ENCODE results near the gene GIPC3.
"Not testable (repeated sequence)": the region's sequence is repeated elsewhere in the genome, so short reads cannot be mapped to it uniquely, and the experiment has no call there.

The GIPC3 gene

DNA sequence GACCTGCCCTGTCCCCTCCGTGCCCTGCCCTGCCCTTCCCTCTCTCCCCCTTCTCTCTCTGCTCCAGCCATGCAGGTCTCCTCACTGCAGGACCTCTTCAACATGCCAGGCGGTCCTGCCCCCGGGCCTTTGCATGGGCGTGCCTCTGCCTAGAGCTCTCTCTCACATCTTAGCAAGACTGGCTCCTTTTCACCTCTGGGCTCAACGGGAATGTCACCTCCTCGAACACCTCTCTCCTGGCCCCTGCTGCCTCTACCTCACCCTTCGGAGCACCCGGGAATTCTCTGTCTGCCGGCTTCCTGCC is 33.5 kb upstream of the GIPC3 start:
- FAIRE-seq = no peak

DNA sequence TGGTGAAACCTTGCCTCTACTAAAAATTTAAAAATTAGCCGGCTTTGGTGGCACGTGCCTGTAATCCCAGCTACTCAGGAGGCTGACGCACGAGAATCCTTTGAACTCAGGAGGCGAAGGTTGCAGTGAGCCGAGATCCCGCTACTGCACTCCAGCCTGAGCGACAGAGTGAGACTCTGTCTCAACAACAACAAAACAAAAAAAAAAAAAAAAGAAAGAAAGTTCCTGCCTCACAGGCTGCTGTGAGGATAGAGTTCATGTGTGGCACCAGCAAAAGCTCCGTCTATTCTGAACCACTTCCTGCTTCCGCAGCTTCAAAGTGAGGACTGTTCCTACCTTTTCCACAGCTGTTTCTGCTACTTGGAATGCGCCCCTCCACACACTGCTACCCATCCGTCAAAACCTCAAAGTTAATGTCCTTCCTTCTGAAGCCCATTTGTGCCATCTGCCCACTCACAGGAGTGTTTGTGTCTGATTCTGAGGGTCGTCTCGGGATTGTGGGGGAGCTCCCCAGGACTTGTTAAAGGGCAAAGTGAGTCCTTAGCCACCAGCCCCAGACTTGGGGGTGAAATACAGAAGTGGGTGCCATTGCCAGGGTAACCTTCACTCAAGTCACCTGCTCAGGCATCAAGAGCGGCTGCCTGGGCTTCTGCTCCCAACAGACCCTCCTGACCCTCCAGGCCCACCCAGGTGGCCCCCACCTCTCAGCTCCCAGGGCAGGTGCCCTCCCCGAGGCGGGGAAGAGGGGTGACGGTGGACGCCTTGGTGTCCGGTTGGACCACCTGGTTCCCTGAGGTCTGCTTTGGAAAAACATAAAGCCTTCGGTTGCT is 30.8 kb upstream of the GIPC3 start:
- no peak for FAIRE-seq

DNA sequence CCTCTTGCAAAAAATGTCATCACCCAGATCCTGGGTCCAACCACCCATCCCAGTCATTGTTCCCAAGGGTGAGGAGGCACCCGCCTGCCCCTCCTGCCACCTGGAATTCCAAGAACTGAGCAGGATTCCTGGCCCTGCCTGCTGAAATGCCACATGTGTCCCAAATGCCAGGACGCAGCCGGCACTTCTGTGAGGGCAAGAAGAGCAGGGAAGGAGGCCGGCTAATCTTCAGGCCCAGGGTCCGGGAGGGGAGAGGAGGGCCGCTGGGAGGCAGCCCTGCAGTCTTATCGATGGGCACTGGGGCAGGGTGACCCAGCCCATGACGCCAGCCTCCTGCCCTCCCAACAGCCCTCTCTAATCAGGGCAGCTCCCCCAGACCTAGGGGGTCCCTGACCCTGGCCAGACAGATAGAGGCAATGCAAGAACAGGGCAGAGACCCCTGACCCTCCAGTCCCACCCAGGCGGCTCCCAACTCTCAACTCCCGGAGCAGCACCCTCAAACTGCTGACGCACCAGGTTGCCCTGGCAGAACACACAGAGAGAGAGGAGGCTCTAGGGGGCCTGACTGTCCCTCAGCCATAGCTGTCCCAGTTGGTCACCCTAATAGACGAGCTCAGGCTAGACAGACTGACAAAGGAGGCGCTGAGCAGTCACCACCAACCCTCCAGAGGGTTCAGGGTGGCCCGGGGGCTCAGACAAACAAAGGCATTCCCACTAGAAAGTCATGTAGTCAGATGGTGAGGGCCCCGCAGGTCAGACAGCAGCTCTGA is 29.4 kb upstream of the GIPC3 start:
- no peak for FAIRE-seq

DNA sequence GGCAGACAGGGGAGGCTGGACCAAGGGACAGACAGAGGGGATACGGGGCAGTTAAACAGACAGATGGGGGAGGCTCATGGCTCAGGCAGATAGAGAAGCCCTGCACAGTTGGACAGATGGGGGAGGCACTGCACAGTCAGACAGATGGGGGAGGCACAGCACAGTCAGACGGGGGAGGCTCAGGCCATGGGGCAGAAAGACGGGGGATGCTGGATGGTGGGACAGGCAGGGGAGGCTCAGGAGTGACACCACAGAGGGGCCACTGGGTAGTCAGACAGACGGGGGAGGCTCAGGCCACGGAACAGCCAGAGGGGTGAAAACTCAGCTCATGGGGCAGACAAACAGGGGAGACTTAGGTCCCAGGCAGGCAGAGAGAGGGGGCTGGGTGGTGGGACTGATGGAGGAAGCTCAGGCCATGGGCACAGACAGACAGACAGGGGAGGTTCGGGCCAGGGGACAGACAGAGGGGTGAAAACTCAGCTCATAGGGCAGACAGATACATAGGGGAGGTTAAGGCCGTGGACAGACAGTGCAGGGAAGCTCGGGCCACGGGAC is 28.8 kb upstream of the GIPC3 start:
- no peak for FAIRE-seq

DNA sequence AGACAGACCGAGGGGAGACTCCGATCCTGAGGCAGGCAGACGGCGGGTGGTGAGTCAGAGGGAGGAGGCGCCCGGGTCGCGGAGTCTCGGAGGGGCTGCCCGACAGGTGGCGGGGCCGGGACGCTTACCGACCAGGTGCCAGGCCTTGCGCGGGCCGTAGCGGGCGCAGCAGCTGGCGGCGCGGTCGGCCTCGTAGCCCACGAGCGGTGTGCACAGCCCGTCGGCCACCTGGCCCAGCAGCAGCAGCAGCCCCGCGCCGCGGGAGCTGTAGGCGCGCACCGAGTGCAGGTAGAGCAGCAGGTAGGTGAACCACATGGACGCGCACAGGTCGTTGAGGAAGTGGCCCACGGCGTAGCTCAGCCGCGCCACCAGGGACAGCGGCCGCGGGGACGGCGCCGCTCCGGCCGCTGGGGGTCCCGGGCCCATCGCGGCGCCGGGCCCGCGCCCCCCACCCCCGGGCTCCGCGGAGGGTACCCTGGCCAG is 28.3 kb upstream of the GIPC3 start:
- FAIRE-seq = no peak

DNA sequence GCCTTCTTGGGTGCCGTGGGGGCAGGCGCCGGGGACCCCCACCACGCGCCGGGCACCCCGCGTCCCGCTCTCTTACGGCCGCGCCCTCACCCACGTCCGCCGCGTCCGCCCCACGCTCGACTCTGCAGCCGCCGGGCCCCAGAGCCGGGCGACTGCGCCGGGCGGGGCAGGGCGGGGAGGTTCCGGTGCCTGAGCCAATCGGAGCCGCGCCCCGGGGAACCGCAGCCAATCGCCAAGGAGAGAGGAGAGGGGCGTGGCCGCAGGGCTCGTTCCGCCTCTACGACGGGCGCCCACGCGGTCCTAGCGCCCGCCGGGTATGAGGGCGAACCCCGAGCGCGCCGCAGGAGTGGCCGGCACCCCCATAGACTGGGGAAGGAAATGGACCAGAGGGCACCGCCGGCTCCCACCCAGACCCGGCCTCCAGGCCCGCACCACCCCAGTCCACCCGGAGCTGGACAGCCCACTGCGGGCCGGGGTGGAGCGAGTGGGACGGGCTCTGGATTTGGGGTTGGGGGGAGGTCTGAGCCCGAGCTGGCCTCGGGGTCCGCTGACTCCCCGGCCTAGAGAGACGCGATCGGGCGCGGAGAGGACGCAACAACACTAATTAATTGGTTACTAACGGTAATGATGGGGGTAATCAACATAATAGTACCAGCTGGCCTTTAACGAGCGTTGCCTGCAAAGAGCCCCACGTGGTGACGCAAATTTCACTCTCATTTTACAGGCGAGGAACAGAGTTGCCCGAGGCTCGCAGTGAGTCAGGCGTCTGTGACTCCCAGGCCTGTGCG is 27.6 kb upstream of the GIPC3 start, which contains the start of gene MFSD12:
Gene MFSD12 (minus strand): TSS at position 126 of the 788 bp plus-strand sequence. CDS start 183 bp downstream, outside the sequence.
- no peak for FAIRE-seq

DNA sequence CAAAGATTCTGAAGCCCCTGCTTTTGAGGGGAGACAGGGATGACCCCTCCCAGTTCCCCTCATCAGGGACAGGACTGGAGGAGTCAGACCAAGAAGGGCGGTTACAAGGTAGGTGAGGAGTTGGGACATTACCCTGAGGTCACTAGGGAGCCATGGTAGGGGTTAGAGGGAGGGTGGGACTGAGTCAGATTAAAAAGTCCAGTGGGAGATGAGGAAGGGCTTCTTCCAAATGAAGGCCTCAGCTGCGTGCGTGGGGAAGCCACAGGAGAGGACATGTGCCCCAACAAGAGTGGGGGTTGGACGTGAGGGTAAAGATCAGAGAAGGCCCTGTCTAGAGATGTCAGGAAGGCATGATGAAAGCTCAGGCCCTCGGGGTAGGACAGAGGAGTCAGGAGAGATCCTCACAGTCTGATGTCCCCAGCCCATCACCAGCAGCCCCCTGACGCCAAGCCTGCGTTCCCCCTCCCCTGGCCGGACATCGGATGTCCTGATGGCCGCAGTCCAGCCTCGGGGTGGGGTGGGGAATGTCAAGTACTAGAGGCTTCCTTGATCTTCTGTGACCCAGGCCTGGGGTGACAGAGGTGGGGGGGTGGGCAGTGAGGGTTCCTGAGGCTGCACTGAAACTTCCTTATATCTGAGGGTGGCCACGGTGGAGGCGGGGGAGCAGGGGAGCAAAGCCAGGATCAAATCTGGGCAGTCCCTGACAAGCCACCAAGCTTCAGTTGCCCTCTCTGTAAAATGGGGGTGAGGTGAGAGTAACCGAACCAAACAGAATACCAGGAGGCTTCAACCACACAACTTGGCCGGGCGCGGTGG is 21.4 kb upstream of the GIPC3 start:
- FAIRE-seq = no peak

DNA sequence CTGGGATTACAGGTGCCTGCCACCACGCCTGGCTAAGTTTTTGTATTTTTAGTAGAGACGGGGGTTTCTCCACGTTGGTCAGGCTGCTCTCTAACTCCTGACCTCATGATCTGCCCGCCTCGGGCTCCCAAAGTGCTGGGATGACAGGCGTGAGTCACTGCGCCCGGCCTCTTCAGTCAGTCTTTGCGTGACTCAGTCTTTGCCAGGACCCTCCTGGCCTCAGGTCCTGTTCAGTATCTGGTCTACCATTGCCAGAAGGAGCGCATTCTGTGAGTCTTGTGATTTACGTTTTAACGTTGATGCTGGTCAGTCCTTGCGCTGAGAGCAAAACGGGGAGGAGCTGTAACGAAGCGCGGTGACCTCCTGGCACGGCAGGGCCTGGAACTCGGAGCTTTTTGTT is 20.1 kb upstream of the GIPC3 start:
- FAIRE-seq = no peak

DNA sequence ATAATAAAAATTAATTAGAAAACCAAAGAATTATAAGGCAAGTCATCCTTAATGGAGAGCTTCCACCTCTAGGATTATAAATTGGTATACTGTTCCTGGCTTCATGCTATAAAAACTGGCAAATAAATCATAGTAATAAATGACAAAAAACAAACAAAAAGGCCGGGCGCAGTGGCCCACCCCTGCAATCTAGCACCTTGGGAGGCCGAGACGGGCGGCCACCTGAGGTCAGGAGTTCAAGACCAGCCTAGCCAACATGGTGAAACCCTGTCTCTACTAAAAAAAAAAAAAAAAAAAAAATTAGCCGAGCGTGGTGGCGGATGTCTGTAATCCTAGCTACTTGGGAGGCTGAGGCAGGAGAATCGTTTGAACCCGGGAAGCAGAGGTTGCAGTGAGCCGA is 15.2 kb upstream of the GIPC3 start:
- not testable (repeated sequence) for FAIRE-seq

DNA sequence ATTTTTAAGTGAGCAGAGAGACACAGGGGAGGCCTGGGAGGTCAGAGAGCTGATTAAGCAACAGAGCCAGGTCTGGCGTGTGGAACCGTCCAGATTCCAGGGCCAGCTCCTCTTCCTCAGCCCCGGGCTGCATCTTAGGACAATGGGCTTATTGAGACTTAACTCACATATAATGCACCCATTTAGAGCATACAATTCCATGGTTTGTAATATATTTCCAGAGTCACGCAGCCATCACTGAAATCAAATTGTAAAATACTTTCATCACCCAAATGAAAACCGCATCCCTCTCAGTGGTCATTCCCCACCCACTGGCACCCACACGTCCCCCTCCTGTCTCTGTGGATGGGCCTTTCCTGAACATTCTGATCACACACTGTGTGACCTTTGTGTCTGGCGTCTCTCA is 14.7 kb upstream of the GIPC3 start:
- no peak for FAIRE-seq

DNA sequence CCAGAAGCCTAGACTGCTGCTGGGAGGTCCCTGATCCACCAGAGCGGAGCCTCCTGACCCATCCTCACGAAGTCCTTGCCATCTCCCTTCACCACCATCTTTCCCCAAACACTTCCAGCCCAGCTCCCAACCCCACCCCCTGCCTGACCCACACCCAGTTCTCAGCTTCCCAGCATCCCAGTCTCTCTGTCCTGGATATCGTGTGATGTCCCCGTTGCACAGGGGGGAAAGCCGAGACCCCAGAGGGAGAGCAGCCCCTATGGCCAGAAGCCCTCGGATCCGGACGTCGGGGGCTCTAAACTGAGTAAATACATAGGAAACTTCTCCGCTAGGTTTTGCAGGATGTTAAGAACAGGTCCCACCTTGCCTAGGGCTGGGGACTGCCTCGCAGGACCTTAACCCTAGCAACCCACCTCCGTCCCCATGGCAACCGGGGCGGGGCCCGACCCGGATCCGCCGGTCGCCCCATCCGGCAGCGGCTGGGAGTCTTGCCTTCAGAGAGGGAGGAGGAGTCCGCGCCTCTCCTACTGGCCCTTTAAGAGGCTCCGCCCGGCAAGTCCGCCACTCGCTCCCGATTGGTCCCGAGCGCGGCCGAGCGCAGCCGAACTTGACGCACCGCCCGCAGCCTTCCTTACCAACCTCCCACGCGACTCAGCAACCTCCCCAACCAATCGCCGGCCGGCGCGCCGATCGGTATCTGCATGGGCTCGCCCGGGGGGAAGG is 13.0 kb upstream of the GIPC3 start:
- FAIRE-seq = peak; percentile 96

DNA sequence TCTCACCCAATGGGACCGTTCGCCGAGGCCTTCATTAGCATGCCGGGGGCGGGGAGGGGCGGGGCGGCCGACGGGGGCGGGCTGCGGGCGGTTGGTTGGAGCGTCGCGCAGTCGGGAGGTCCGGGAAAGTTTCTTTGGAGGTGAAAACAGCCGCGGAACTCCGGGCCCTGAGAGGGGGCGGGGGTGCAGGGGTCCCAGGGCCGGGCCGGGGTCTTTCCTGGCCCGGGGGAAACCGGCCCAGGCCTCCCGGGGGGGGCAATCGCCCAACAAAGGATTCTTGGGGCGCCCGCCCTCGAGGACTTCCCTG is 12.5 kb upstream of the GIPC3 start, which contains the start of gene HMG20B:
Gene HMG20B (plus strand): TSS at position 90 of the 307 bp plus-strand sequence. CDS start 366 bp downstream, outside the sequence.
- no peak for FAIRE-seq

DNA sequence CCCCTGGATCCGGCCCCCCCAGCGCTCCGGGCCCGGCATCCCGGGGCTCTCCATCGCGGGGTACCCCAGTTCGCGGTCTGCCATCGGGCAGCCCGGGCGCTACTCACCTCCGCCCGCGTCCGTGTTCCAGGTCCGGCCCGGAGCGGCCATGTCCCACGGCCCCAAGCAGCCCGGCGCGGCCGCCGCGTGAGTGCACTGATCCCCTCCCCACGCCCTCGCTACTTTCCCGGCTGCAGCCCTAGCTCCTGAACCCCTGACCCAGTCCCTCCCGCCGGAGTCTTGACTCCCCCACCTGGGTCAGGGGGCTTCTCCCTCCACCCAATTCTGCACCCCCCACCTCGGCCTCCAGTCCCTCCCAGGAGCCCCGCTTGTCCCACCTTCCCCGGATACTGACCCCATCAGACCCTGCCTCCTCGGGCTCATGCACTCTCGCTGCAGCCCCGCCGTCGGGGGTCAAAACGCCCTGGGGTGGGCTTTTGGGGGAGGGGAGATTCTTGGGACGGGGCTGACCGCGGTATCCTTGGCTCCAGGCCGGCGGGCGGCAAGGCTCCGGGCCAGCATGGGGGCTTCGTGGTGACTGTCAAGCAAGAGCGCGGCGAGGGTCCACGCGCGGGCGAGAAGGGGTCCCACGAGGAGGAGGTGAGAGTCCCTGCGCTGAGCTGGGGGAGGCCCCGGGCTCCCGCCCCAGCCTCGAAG is 12.0 kb upstream of the GIPC3 start:
- no peak for FAIRE-seq

DNA sequence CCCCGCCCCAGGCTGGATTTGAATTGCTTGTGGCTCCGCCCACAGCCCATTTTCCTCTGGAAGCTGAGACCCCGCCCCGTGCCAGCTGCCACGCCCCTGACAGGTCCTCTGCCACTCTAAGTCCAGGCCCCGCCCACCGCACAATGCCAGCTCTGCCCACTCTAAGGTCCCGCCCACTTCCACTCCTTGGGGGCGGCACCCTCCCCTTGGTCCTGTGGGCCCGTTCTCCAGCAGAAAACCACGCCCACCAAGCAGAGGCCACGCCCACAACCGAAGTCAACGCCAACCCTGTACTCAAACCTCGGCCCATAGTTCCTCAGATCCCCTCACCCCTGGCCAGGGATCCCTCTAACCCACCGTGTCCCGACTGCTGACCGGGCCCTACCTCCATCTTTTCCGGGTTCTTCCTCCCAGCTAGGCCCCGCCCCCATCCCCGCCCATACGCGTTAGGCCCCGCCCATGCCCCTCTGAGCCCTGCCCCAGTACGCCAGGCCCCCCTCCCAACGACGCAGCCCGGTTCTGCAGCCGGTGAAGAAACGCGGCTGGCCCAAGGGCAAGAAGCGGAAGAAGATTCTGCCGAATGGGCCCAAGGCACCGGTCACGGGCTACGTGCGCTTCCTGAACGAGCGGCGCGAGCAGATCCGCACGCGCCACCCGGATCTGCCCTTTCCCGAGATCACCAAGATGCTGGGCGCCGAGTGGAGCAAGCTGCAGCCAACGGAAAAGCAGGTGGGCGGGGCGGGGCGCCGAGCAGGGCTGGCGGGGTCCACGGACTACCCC is 11.2 kb upstream of the GIPC3 start:
- FAIRE-seq = no peak

DNA sequence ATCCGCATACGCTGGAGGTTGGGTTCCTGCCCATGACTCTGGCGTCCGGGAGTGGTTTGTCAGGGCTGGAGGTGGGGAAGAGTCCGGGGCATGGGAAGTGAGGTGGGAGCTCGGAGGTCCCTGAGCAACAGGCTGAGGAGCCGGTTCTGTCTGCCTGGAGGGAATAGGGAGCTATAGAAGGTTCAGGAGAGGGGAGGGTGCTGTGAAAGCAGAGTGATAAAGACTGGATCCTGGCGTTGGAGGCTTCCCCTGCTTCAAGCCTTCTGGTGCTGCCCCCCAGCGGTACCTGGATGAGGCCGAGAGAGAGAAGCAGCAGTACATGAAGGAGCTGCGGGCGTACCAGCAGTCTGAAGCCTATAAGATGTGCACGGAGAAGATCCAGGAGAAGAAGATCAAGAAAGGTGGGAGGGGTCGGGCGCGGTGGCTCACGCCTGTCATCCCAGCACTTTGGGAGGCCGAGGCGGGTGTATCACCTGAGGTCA is 10.0 kb upstream of the GIPC3 start:
- FAIRE-seq = no peak

DNA sequence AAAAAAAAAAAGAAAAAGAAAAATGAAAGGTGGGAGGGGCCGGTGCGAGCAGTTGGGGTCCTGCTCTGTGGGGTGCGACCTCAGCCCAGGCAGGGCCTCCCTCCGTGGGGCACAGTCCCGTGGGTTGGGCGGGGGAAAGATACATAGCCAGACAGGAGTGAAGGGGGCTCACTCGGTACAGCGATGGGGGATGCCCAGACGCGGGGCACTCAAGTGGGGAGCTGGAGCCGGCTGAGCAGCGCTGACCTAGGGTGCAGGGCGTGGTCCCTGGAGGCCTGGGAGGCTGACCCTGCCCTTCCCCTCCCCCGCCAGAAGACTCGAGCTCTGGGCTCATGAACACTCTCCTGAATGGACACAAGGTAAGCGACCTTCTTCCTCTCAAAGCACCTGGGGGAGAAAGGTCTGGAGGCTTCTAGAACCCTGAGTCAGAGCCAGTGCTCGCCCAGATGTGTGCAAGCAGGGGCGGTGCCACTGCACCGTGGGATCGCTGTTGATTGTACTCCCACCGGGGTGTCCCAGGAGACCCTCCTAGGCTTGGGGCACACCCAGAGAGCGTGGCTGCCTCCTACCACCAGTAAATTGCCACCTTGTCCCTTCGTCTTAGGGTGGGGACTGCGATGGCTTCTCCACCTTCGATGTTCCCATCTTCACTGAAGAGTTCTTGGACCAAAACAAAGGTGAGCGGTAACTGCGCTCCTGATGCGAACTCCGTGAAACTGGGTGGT is 9.2 kb upstream of the GIPC3 start:
- no peak for FAIRE-seq

DNA sequence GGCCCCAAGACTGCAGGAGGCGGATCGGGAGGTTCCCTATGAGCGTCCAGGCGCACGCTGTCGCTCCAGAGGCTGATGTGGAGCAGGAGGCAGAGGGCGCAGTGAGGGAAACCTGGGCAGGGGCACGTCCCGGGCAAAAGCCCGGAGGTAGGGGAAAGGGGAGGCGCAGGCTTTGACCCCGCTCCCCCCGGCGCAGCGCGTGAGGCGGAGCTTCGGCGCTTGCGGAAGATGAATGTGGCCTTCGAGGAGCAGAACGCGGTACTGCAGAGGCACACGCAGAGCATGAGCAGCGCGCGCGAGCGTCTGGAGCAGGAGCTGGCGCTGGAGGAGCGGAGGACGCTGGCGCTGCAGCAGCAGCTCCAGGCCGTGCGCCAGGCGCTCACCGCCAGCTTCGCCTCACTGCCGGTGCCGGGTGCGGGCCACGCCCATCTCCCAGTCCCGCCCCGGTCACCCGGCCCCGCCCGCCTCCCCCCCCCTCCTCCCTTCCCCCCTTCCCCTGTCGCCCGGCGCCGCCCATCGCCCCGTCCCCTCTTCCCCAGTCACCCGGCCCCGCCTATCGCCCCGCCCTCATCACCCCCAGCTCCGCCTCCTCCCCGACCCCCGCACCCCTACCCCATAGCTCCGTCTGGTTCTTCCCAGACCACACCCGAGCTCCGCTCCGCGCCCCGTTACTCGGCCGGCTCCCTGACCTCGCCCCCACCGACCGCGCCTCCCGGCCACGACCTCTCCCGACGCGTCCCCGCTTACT is 8.4 kb upstream of the GIPC3 start:
- FAIRE-seq = no peak

DNA sequence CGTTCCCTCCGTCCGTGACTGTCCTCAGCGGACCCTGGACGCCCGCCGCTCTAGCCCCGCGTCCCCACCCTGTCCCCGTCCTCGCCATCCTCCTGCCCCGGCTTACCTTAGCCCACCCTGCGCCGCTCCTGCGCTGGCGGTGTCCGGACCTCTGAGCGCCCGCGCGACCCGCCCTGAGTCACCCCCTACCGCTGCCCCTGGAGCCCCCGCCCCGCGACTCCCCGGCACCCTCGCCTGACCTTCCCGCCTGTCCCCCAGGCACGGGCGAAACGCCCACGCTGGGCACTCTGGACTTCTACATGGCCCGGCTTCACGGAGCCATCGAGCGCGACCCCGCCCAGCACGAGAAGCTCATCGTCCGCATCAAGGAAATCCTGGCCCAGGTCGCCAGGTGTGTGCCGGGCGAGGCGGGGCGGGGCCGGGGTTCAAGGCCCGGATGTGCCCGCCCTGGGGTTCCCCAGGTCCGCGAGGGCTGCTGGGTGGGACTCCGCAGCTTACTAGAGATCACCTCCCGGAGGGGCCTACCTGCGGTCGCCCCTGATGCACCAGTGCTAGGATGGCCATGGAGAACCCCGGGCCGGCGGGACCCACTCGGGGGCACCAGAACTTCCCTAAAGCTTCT is 7.4 kb upstream of the GIPC3 start:
- FAIRE-seq = no peak

All from endometrium (tissue), 2 donors.